Measurements from ENCODE around the gene WBP2NL.

WBP2NL gene

GRCh38 chr22:42000466-42000865 is 1.9 kb downstream of the WBP2NL start:
- Histone ChIP-seq H3K4me1 (ENCODE audit: control insufficient read depth, low read length) (no peaks in the 10 kb centered on the region), H3F3A (ENCODE audit: control insufficient read depth, insufficient read depth) (no peaks in the 10 kb centered on the region), H3K9me2 (replicated peaks; ENCODE audit: control insufficient read depth, low read length) (no peaks in the 10 kb centered on the region), H3K36me3 (ENCODE audit: control insufficient read depth, low read length) (no peaks in the 10 kb centered on the region), H3K4me3 (ENCODE audit: low read length) (no peak overlapping the region), H3K27ac (ENCODE audit: low read depth, low read length) (no peak overlapping the region), H3K9me3 (ENCODE audit: control insufficient read depth, insufficient read depth, low read length) (no peaks in the 10 kb centered on the region), H3K79me2 (ENCODE audit: control insufficient read depth, low read length) (no peaks in the 10 kb centered on the region), H3K27me3 (ENCODE audit: control insufficient read depth, low read length) (peaks cover 22% of the 10 kb centered on the region), H4K20me1 (ENCODE audit: control insufficient read depth, insufficient read depth, low read depth, low read length) (no peaks in the 10 kb centered on the region), H3K4me2 (ENCODE audit: low read length) (no peak overlapping the region)
- no peak for TF ChIP-seq EZH2phosphoT487 (IDR thresholded peaks at IDR 0.05; ENCODE audit: borderline replicate concordance, low read length)
- no peak for TF ChIP-seq CTCF (IDR thresholded peaks at IDR 0.05; ENCODE audit: low read depth, low read length, poor library complexity, severe bottlenecking)

- Histone ChIP-seq H3K4me1 (ENCODE audit: control insufficient read depth, low read length) (no peaks in the 10 kb centered on the region), H3K4me3 (ENCODE audit: low read length) (no peak overlapping the region), H3K79me2 (ENCODE audit: control insufficient read depth, low read length) (no peaks in the 10 kb centered on the region), H3F3A (ENCODE audit: control insufficient read depth, insufficient read depth) (no peaks in the 10 kb centered on the region), H3K9me3 (ENCODE audit: control insufficient read depth, insufficient read depth, low read length) (no peaks in the 10 kb centered on the region), H3K36me3 (ENCODE audit: control insufficient read depth, low read length) (no peaks in the 10 kb centered on the region), H3K27ac (ENCODE audit: low read depth, low read length) (no peak overlapping the region), H3K9me2 (replicated peaks; ENCODE audit: control insufficient read depth, low read length) (no peaks in the 10 kb centered on the region), H3K27me3 (ENCODE audit: control insufficient read depth, low read length) (peaks cover 21% of the 10 kb centered on the region), H4K20me1 (ENCODE audit: control insufficient read depth, insufficient read depth, low read depth, low read length) (no peaks in the 10 kb centered on the region), H3K4me2 (ENCODE audit: low read length) (no peak overlapping the region)
- TF ChIP-seq CTCF (IDR thresholded peaks at IDR 0.05; ENCODE audit: low read depth, low read length, poor library complexity, severe bottlenecking) (no peak), EZH2phosphoT487 (IDR thresholded peaks at IDR 0.05; ENCODE audit: borderline replicate concordance, low read length) (no peak)
Observed at GRCh38 chr22:42001121-42001520, 2.5 kb downstream of the WBP2NL start.

- Histone ChIP-seq H3K79me2 (ENCODE audit: control insufficient read depth, low read length) (no peaks in the 10 kb centered on the region), H3K4me3 (ENCODE audit: low read length) (no peak overlapping the region), H3K27ac (ENCODE audit: low read depth, low read length) (no peak overlapping the region), H3K4me1 (ENCODE audit: control insufficient read depth, low read length) (no peaks in the 10 kb centered on the region), H4K20me1 (ENCODE audit: control insufficient read depth, insufficient read depth, low read depth, low read length) (no peaks in the 10 kb centered on the region), H3K36me3 (ENCODE audit: control insufficient read depth, low read length) (no peaks in the 10 kb centered on the region), H3K9me2 (replicated peaks; ENCODE audit: control insufficient read depth, low read length) (no peaks in the 10 kb centered on the region), H3K9me3 (ENCODE audit: control insufficient read depth, insufficient read depth, low read length) (no peaks in the 10 kb centered on the region), H3K27me3 (ENCODE audit: control insufficient read depth, low read length) (peaks cover 15% of the 10 kb centered on the region), H3K4me2 (ENCODE audit: low read length) (no peak overlapping the region), H3F3A (ENCODE audit: control insufficient read depth, insufficient read depth) (no peaks in the 10 kb centered on the region)
- no peak for TF ChIP-seq EZH2phosphoT487 (IDR thresholded peaks at IDR 0.05; ENCODE audit: borderline replicate concordance, low read length)
- TF ChIP-seq CTCF (IDR thresholded peaks at IDR 0.05; ENCODE audit: low read depth, low read length, poor library complexity, severe bottlenecking), result no peak
Observed at GRCh38 chr22:42001706-42002105, 3.1 kb downstream of the WBP2NL start.

GRCh38 chr22:42007922-42008321 is 9.3 kb downstream of the WBP2NL start:
- no peaks in the 10 kb centered on the region for H3K79me2 ChIP-seq (ENCODE audit: control insufficient read depth, low read length)
- no peaks in the 10 kb centered on the region for H4K20me1 ChIP-seq (ENCODE audit: control insufficient read depth, insufficient read depth, low read depth, low read length)
- TF ChIP-seq EZH2phosphoT487 (IDR thresholded peaks at IDR 0.05; ENCODE audit: borderline replicate concordance, low read length) (no peak), CTCF (IDR thresholded peaks at IDR 0.05; ENCODE audit: low read depth, low read length, poor library complexity, severe bottlenecking) (no peak)
- H3K4me1 ChIP-seq (ENCODE audit: control insufficient read depth, low read length), result no peaks in the 10 kb centered on the region
- no peaks in the 10 kb centered on the region for H3K36me3 ChIP-seq (ENCODE audit: control insufficient read depth, low read length)
- H3K27ac ChIP-seq (ENCODE audit: low read depth, low read length), result no peak overlapping the region
- no peaks in the 10 kb centered on the region for H3K9me2 ChIP-seq (replicated peaks; ENCODE audit: control insufficient read depth, low read length)
- H3K4me2 ChIP-seq (ENCODE audit: low read length), result no peak overlapping the region
- no peaks in the 10 kb centered on the region; the same call in 1 of the 2 replicates for H3K27me3 ChIP-seq (ENCODE audit: control insufficient read depth, low read length)
- no peaks in the 10 kb centered on the region for H3F3A ChIP-seq (ENCODE audit: control insufficient read depth, insufficient read depth)
- H3K9me3 ChIP-seq (ENCODE audit: control insufficient read depth, insufficient read depth, low read length), result peaks cover 16% of the 10 kb centered on the region
- H3K4me3 ChIP-seq (ENCODE audit: low read length), result no peak overlapping the region
